Body of pancreas (tissue), 4 donors: ENCODE data around the gene EEFSEC.

ENCODE experiments used
- POLR2A ChIP-seq, 3 donors: fragments of 450-650 bp; IDR thresholded peaks; one replicate each; pipeline ENCODE4 v1.6.1; 2016; ENCODE audit warnings: antibody characterized with exemption in 3 of 3, mild to moderate bottlenecking in 2 of 3
- TF ChIP-seq, protein P1 (sequence below), 7 experiments: fragments of 450-650 bp in 4 of 7; fragments of 200-600 bp in 3 of 7; sonication (generic) in 3 of 7; IDR thresholded peaks; one replicate each; pipeline ENCODE4 v1.5.1; 2016 to 2019; ENCODE audit warnings: antibody characterized with exemption in 7 of 7

DNA sequence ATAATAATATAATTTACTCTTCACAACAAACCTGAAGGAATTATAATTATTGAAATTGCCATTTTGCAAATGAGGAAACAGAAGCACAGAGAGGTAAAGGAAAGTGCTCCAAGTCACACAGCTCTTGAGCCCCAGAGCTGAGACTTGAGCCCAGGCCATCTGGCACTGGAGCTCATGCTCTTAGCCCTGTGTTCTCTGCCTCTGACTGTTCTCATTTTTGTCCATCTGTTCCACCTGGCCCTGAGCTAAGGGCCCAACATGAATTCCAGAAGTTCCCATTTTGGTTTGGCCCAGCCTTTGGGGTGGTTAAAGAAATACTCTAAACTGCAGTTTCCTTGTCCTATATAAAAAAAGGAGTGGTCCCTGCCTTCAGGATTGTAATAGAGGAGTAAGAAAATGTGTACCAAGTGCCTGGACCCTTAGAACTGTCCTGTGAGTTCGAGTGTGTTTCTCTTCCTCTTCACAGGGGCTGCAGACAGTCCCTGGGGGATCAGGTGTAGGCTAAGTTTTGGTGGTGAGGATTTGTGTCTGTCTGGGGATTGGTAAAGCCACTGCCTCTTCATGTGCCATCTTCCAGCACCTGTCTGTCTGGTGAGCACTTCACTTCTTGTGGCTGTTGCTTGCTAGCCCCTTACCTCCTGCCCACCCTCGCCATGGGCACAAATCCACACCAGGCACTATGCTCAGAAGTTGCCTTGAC lies 221.6 kb downstream of the EEFSEC start:
- TF ChIP-seq, protein P1, sequence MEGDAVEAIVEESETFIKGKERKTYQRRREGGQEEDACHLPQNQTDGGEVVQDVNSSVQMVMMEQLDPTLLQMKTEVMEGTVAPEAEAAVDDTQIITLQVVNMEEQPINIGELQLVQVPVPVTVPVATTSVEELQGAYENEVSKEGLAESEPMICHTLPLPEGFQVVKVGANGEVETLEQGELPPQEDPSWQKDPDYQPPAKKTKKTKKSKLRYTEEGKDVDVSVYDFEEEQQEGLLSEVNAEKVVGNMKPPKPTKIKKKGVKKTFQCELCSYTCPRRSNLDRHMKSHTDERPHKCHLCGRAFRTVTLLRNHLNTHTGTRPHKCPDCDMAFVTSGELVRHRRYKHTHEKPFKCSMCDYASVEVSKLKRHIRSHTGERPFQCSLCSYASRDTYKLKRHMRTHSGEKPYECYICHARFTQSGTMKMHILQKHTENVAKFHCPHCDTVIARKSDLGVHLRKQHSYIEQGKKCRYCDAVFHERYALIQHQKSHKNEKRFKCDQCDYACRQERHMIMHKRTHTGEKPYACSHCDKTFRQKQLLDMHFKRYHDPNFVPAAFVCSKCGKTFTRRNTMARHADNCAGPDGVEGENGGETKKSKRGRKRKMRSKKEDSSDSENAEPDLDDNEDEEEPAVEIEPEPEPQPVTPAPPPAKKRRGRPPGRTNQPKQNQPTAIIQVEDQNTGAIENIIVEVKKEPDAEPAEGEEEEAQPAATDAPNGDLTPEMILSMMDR (IDR thresholded peaks at IDR 0.05): no peak
- no peak for TF ChIP-seq POLR2A (IDR thresholded peaks at IDR 0.05)
